ENCODE results near the gene BAIAP2L1. TPM values are rescaled to one million over a fixed set of nuclear protein-coding genes. Genes with fewer than 3 reads are reported as not detected.

Gene BAIAP2L1
- total RNA-seq, 1 donor from 2014 or later: 35.1 TPM

DNA sequence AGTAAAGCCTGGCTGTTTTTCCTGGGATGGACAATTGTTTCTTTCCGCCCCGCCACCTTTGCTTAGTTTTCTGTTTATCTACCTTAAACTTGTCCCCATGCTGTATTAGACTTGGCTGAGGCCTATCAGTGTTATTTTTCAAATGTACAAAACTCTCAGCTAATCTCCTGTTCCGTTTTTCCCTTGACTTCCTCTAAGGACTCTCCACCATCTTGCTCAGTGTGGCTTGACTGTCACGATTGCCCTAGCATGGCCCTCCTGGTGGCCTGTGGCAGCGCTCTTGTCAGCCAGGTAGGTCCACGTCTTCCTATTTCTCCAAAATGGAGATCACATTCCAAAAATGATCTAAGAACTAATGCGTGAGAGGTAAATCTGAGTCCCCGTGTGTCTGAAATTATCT is 36.7 kb downstream of the BAIAP2L1 start:
- no peak for DNase-seq (ENCODE audit: low spot score)
- no peak overlapping the region for H3K27ac ChIP-seq
- no peaks in the 10 kb centered on the region for H3K79me2 ChIP-seq (ENCODE audit: low read depth)
- Mint-ChIP-seq H3K27me3 (ENCODE audit: insufficient read depth, low read depth) (peaks cover 5% of the 10 kb centered on the region), H3K36me3 (no peaks in the 10 kb centered on the region), H3K4me3 (no peak overlapping the region), H3K4me1 (peaks cover 10% of the 10 kb centered on the region), H3K9me3 (no peaks in the 10 kb centered on the region), H3K27ac (peak overlapping the region; percentile 71)
- no peaks in the 10 kb centered on the region for H4K20me1 ChIP-seq (ENCODE audit: low read depth)
- no peaks in the 10 kb centered on the region for H3K27me3 ChIP-seq
- no peak overlapping the region for H3K4me3 ChIP-seq
- H3K36me3 ChIP-seq: no peaks in the 10 kb centered on the region
- no peak for TF ChIP-seq EZH2phosphoT487 (IDR thresholded peaks at IDR 0.05)
- peaks cover 12% of the 10 kb centered on the region for H3F3A ChIP-seq (ENCODE audit: low read depth)
- no peak overlapping the region for H3K4me2 ChIP-seq
- H3K4me1 ChIP-seq: no peaks in the 10 kb centered on the region
- H3K9me3 ChIP-seq (ENCODE audit: low read depth): no peaks in the 10 kb centered on the region
- no peak overlapping the region for H3K9ac ChIP-seq
- no peak overlapping the region for H2AFZ ChIP-seq (replicated peaks)

DNA sequence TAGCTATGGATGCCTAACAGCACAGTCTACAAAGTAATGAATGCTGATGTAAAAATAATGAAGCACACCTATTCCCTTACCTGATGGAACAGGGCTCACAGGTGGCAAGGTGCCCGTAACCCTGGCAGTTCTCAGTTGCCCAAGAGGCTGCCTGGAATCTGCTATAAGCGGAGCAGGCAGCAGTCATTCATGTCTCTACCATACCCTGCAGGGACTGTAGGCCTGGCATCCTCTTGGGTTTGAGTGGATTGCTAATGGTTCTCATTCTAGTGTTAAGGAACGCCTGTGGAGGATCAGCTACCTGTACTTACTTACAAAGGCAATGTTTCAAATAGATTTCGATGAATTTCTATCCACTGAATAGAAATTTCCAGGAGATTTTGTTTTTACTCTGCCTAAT is 38.4 kb downstream of the BAIAP2L1 start:
- no peak for TF ChIP-seq EZH2phosphoT487 (IDR thresholded peaks at IDR 0.05)
- TF ChIP-seq, protein P1, sequence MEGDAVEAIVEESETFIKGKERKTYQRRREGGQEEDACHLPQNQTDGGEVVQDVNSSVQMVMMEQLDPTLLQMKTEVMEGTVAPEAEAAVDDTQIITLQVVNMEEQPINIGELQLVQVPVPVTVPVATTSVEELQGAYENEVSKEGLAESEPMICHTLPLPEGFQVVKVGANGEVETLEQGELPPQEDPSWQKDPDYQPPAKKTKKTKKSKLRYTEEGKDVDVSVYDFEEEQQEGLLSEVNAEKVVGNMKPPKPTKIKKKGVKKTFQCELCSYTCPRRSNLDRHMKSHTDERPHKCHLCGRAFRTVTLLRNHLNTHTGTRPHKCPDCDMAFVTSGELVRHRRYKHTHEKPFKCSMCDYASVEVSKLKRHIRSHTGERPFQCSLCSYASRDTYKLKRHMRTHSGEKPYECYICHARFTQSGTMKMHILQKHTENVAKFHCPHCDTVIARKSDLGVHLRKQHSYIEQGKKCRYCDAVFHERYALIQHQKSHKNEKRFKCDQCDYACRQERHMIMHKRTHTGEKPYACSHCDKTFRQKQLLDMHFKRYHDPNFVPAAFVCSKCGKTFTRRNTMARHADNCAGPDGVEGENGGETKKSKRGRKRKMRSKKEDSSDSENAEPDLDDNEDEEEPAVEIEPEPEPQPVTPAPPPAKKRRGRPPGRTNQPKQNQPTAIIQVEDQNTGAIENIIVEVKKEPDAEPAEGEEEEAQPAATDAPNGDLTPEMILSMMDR (IDR thresholded peaks at IDR 0.05): no peak
- no peak for TF ChIP-seq EZH2 (IDR thresholded peaks at IDR 0.05)
- H3K4me1 Mint-ChIP-seq: peaks cover 10% of the 10 kb centered on the region
- H3K4me1 ChIP-seq: no peaks in the 10 kb centered on the region
- H3K4me2 ChIP-seq: no peak overlapping the region
- no peak overlapping the region for H3K9ac ChIP-seq
- no peaks in the 10 kb centered on the region for H3K9me3 ChIP-seq (ENCODE audit: low read depth)
- H3K36me3 ChIP-seq: no peaks in the 10 kb centered on the region
- H3K4me3 ChIP-seq: no peak overlapping the region
- no peaks in the 10 kb centered on the region for H3K9me3 Mint-ChIP-seq
- peaks cover 3% of the 10 kb centered on the region for H3K27me3 Mint-ChIP-seq (ENCODE audit: insufficient read depth, low read depth)
- no peak for DNase-seq (ENCODE audit: low spot score)
- no peak overlapping the region for H3K27ac ChIP-seq
- no peaks in the 10 kb centered on the region for H3K27me3 ChIP-seq
- H3K4me3 Mint-ChIP-seq: no peak overlapping the region
- no peaks in the 10 kb centered on the region for H4K20me1 ChIP-seq (ENCODE audit: low read depth)
- no peak overlapping the region for H2AFZ ChIP-seq (replicated peaks)
- H3K27ac Mint-ChIP-seq: no peak overlapping the region
- H3K36me3 Mint-ChIP-seq: no peaks in the 10 kb centered on the region
- peaks cover 12% of the 10 kb centered on the region for H3F3A ChIP-seq (ENCODE audit: low read depth)
- H3K79me2 ChIP-seq (ENCODE audit: low read depth): no peaks in the 10 kb centered on the region

DNA sequence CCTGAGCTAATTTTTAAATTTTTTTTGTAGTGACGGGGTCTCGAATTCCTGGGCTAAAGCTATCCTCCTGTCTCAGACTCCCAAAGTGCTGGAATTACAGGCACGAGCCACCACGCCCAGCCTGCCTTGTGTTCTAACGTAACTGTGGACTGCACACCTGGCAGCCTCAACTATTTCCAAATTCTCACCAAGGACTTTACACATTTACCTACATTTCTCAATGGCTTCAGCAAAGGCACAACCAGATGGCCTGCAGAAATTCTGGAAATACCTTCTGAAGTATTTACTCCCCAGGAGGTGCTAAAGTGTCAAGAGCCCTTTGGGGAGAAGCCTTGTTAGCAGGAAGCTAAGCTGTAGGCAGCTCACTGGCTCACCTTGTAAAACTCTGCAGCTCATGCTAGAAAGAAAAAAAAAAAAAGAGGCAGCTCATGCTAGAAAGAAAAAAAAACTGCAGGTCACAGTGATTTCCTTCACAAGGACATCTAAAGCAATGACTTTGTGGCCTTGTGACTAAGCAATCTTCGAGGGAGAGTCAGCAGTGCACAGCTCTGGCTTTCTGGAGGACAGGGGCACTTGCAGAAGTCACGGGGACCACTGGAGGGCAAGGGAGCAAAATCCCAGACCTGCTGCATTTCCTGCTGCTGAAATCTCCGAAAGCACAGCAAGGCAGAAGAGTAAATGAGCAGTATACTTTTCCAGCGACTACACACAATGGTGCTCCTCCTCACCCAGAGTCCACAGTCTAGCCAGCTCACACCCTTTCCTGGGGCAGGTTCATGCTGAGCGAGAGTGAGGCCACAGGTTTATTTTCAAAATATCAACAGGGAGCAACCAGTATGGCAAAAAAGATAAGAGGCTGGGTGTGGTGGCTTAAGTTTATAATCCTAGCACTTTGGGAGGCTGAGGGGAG is 40.4 kb downstream of the BAIAP2L1 start:
- peak overlapping the region; percentile 60 for H3K27ac Mint-ChIP-seq
- H3K4me2 ChIP-seq: no peak overlapping the region
- H3K27ac ChIP-seq: peak overlapping the region; percentile 38
- H3K9me3 Mint-ChIP-seq: no peaks in the 10 kb centered on the region
- H3F3A ChIP-seq (ENCODE audit: low read depth): peaks cover 12% of the 10 kb centered on the region
- peaks cover 10% of the 10 kb centered on the region for H3K4me1 Mint-ChIP-seq
- H3K4me3 Mint-ChIP-seq: no peak overlapping the region
- H4K20me1 ChIP-seq (ENCODE audit: low read depth): no peaks in the 10 kb centered on the region
- no peaks in the 10 kb centered on the region for H3K4me1 ChIP-seq
- no peak for TF ChIP-seq EZH2phosphoT487 (IDR thresholded peaks at IDR 0.05)
- TF ChIP-seq, protein P1 (IDR thresholded peaks at IDR 0.05): no peak
- TF ChIP-seq EZH2 (IDR thresholded peaks at IDR 0.05): no peak
- no peaks in the 10 kb centered on the region for H3K27me3 ChIP-seq
- no peaks in the 10 kb centered on the region for H3K9me3 ChIP-seq (ENCODE audit: low read depth)
- H3K27me3 Mint-ChIP-seq (ENCODE audit: insufficient read depth, low read depth): no peaks in the 10 kb centered on the region
- no peaks in the 10 kb centered on the region for H3K36me3 ChIP-seq
- peak; percentile 22 for DNase-seq (ENCODE audit: low spot score)
- H3K79me2 ChIP-seq (ENCODE audit: low read depth): no peaks in the 10 kb centered on the region
- no peak overlapping the region for H3K9ac ChIP-seq
- no peak overlapping the region for H3K4me3 ChIP-seq
- no peaks in the 10 kb centered on the region for H3K36me3 Mint-ChIP-seq
- H2AFZ ChIP-seq (replicated peaks): no peak overlapping the region

DNA sequence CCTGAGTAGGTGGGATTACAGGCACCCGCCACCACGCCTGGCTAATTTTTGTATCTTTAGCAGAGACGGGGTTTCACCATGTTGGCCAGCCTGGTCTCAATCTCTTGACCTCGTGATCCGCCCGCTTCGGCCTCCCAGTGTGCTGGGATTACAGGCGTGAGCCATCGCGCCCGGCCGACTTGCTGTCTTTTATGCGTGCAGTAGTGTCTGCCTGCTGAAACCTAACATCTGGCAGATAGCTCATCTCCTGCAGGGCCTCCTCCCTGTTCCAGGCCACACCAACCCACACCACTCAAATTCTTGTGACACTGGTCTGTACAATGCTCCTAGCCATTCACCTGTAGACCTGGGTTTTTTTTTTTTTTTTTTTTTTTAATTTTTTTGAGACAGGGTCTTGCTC is 41.5 kb downstream of the BAIAP2L1 start:
- no peaks in the 10 kb centered on the region for H4K20me1 ChIP-seq (ENCODE audit: low read depth)
- no peak overlapping the region for H3K4me3 ChIP-seq
- no peak overlapping the region for H3K27ac ChIP-seq
- H3F3A ChIP-seq (ENCODE audit: low read depth): peaks cover 12% of the 10 kb centered on the region
- no peaks in the 10 kb centered on the region for H3K27me3 ChIP-seq
- no peaks in the 10 kb centered on the region for H3K4me1 ChIP-seq
- Mint-ChIP-seq H3K4me3 (no peak overlapping the region), H3K27ac (peak overlapping the region; percentile 76), H3K27me3 (ENCODE audit: insufficient read depth, low read depth) (no peaks in the 10 kb centered on the region), H3K9me3 (no peaks in the 10 kb centered on the region), H3K4me1 (peaks cover 11% of the 10 kb centered on the region), H3K36me3 (no peaks in the 10 kb centered on the region)
- no peak overlapping the region for H3K4me2 ChIP-seq
- TF ChIP-seq, protein P1 (IDR thresholded peaks at IDR 0.05): no peak
- TF ChIP-seq EZH2 (IDR thresholded peaks at IDR 0.05): no peak
- TF ChIP-seq EZH2phosphoT487 (IDR thresholded peaks at IDR 0.05): no peak
- H3K9ac ChIP-seq: no peak overlapping the region
- H3K79me2 ChIP-seq (ENCODE audit: low read depth): no peaks in the 10 kb centered on the region
- no peak for DNase-seq (ENCODE audit: low spot score)
- H2AFZ ChIP-seq (replicated peaks): no peak overlapping the region
- H3K9me3 ChIP-seq (ENCODE audit: low read depth): no peaks in the 10 kb centered on the region
- no peaks in the 10 kb centered on the region for H3K36me3 ChIP-seq
